GM12873 (cell line): Measurements from ENCODE around the gene CASTOR1.

Source experiments
- CTCF ChIP-seq: IDR thresholded peaks from 2 replicates; pipeline ENCODE4 v1.5.1; 2012; ENCODE audit warnings: low read depth, mild to moderate bottlenecking, moderate library complexity, low read length, control low read depth; ENCODE audit not compliant: insufficient read depth; ENCODE audit errors: missing control alignments

CASTOR1 gene

DNA sequence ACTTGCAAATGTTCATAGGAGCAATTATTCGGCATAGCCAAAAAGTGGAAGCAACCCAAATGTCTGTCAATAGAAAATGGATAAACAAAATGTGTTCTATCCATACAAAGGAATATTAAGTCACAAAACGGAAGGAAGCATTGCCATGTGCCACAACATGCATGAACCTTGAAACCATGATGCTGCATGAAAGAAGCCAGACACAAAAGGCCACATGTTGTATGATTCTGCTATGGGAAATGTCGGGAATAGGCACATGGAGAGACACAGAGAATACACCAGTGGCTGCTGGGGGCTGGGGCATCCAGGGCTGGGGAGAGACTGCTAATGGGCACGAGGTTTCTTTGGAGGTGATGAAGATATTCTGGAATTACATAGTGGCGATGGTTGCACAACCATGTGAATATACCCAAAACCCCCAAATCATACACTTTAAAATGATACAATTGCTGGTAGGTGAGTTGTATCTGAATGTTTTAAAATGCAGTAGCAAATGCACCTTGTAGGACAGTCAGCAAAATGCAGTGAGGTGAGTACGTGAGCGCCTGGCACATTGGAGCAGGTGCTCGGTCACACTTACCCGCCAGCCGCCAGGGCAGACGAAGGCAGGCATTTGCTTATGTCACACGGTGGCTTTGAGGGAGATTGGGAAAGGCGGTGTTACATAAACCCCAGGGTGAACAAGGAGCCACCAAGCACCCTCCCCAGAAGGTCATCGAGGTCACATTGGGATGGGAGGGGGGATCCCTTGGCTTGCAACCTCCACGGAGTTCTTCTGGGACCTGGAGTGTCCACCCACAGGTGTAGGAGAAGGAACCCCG, 16.3 kb downstream of the CASTOR1 start:
- no peak for TF ChIP-seq CTCF

DNA sequence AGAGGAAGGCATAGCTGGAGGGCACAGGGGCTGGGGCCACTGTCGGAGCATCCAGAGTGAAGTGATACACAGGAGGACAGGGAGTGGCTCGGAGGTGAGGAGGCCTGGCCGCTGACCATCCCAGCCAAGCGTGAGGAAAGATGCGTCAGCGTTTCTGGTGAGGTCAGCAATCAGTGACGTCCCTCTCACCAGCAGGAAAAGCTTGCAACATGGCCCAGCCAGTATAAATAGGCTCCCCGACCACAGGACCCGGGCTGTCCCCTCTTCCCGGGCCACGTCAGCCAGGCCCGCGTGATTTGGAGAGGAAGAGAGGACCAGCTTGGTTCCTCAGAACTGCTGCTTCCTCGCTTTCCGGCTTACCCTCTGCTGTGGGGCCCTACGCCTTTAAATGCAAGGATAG, 18.5 kb downstream of the CASTOR1 start:
- TF ChIP-seq CTCF, result no peak

DNA sequence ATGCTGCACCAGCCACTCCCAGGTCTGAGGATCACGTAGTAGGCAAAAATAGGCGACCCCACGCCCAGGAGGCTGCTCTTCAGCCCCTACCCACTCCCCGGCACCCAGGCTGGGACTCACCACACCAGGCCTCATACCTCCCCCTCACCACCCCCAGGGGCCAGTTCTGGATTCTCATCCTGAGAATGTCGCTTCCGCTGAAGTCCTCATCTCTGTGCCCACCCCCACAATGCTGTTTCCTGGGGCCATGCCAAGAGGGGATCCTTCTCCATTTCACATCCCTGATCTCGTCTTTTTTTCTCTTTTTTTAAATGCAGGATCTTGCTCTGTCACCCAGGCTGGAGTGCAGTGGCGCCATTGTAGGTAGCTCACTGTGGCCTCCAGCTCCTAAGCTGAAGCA, 21.0 kb downstream of the CASTOR1 start:
- TF ChIP-seq CTCF, result no peak

DNA sequence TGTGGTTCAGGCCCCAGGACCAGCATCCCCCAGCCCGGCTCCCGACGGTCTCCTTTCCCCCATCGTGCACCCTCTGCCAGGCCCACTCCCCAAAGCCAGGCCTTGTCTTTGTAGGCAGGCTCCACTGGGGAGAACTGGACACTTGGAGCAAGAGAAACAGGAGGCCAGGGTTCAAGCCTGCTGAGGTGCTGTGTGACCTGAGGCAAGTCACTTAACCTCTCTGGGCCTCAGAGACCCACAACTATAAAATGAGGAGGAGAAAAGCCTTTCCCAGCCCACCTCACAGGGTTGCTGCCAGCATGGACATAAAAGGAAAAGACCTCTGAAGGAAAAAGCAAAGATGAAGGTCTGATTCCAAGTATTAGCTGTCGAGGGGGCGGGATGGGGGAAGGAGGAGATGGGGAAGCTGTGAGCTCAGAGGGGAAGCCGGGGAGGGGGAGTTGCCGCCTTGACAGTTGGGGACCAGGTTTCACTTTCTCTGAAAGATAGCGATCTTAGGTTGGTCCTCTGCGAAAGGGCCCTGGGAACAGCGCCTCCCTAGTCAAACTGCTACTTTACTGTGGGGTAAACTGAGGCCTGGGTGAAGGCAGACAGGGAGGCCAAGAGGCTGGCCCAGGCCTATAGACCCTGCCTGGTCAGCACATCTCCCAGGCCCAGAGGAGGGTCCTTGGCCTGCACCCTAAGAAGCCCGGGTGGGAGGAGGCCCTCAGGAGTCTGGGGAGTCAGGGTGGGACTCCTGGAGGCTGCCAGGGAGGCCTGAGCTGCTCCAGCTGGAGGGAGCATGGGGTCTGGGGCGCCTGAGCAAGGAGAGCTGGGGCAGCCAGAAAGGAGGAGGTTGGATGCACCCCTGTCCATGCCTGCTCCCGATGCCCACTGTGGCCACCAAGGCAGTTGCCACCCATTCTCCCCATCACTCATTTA, 21.7 kb downstream of the CASTOR1 start:
- TF ChIP-seq CTCF, result no peak

DNA sequence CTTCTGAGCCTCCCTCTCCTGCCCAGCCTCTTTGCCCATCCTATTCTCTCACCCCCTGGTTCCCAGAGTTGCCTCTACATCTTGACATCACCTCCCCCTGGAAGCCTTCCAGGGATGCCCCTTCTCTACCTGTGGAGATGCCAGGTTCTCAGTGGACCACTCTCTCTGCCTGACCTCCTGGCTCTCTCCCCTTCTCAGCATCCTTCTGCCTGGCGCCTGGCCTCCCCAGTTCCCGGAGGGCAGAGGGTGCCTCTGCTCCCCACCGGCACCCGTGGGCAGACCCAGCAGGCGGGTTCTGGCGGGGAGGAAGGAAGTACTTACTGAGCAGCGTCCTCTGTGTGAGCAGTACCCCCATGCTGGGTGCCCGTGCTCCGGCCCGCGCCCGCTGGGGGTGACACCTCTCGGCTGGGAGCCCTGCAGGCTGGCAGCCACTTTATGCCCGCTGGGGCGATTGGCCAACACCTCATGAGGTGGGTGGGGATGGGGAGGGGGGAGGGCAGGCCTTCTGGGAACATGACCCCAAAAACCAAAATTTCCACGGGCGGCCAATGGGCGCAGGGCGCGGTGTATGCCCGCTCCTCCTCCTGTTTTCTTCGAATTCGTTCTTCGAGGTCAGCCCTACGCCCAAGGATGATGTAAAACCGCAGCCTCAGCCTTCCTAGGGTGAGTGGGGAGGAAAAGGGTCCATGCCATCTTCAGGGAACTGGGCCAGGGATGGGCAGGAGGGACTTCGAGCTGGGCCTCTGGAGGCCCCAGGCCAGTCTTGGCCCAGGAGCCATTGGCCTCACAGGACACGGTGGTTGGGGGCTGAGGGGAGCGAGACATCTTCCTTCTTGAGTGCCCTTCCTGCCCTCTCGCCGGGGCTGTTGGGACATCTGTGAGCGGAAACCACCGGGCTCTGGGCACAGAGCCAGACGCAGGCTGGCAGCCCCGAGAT, 22.6 kb downstream of the CASTOR1 start, which contains the start of gene OSM:
TSS of gene OSM (minus strand) at position 407 of the 937 bp plus-strand sequence. CDS start at position 355, 52 bp downstream.
- no peak for TF ChIP-seq CTCF

DNA sequence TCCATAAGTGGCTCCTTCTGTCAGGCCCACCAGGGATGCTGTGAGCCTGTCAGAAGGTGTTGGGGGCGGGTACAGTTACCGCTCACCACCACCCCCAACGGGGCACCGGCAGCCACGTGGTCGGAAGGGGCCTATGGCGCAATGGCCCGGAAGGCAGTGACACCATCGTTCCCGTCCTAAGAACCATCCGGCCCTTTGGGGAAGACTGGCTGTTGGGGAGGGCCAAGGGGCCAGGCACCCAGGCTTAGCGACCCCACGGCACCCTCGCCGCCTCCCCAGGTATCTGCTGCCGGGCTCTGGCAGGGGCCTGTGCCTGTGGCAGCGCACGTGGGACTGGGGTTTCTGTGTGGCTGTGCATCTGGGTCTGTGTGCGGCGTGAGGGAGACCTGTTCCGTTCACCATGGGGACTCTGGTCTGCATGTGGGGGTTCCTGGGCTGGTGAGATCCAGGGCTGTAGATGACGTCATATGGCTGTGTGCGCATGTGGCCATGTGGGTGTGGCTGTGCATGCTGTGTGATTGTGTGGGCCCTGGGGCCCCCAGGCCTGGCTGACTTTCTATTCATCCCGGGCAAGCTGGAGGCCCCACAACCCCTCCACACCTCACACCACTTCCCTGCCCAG, 23.4 kb downstream of the CASTOR1 start:
- no peak for TF ChIP-seq CTCF
